ENCODE results near the gene MGA. TPM values are rescaled to one million over a fixed set of nuclear protein-coding genes. Genes with fewer than 3 reads are reported as not detected.

MGA gene
- total and polyA plus RNA-seq, 2 experiments from 2014 or later = 42.6 to 58.9 TPM

- Mint-ChIP-seq H3K4me1 (no peaks in the 10 kb centered on the region), H3K4me3 (no peak overlapping the region), H3K27me3 (ENCODE audit: insufficient read depth, low read depth, poor library complexity) (no peaks in the 10 kb centered on the region), H3K27ac (no peak overlapping the region), H3K9me3 (no peaks in the 10 kb centered on the region), H3K36me3 (ENCODE audit: low read depth) (no peaks in the 10 kb centered on the region; the same call in 2 of the 3 replicates)
- H3K36me3 ChIP-seq (ENCODE audit: insufficient read depth) = no peaks in the 10 kb centered on the region
- no peaks in the 10 kb centered on the region for H3K27me3 ChIP-seq (ENCODE audit: insufficient read depth)
- ATAC-seq (no peak), DNase-seq (ENCODE audit: low spot score) (no peak)
- no peaks in the 10 kb centered on the region for H3K9me2 ChIP-seq (ENCODE audit: insufficient read depth)
- no peak overlapping the region for H3K4me2 ChIP-seq
- H3K4me1 ChIP-seq (ENCODE audit: insufficient read depth) = no peaks in the 10 kb centered on the region
- H4K20me1 ChIP-seq (replicated peaks; ENCODE audit: insufficient read depth) = no peaks in the 10 kb centered on the region
- H2AFZ ChIP-seq = no peak overlapping the region
- TF ChIP-seq EZH2 (IDR thresholded peaks at IDR 0.05; ENCODE audit: low read depth, unreplicated experiment) = no peak
- H3K27ac ChIP-seq (ENCODE audit: low read depth) = no peak overlapping the region
- H3F3A ChIP-seq (replicated peaks; ENCODE audit: low read depth) = no peaks in the 10 kb centered on the region
- H3K79me2 ChIP-seq (replicated peaks; ENCODE audit: insufficient read depth) = no peaks in the 10 kb centered on the region
- H3K4me3 ChIP-seq = no peak overlapping the region
Measured at GRCh38 chr15:41817327-41817726, 157.1 kb downstream of the MGA start.

GRCh38 chr15:41817781-41818180, 157.6 kb downstream of the MGA start:
- DNase-seq (ENCODE audit: low spot score) (no peak), ATAC-seq (no peak)
- Histone ChIP-seq H4K20me1 (replicated peaks; ENCODE audit: insufficient read depth) (no peaks in the 10 kb centered on the region), H3K27ac (ENCODE audit: low read depth) (no peak overlapping the region), H3K27me3 (ENCODE audit: insufficient read depth) (no peaks in the 10 kb centered on the region), H3K9me2 (ENCODE audit: insufficient read depth) (no peaks in the 10 kb centered on the region), H3K4me3 (no peak overlapping the region), H2AFZ (no peak overlapping the region), H3K4me1 (ENCODE audit: insufficient read depth) (no peaks in the 10 kb centered on the region), H3K79me2 (replicated peaks; ENCODE audit: insufficient read depth) (no peaks in the 10 kb centered on the region), H3K36me3 (ENCODE audit: insufficient read depth) (no peaks in the 10 kb centered on the region), H3K4me2 (no peak overlapping the region), H3F3A (replicated peaks; ENCODE audit: low read depth) (no peaks in the 10 kb centered on the region)
- no peaks in the 10 kb centered on the region; the same call in 2 of the 3 replicates for H3K36me3 Mint-ChIP-seq (ENCODE audit: low read depth)
- no peak overlapping the region for H3K27ac Mint-ChIP-seq
- TF ChIP-seq EZH2phosphoT487 (IDR thresholded peaks at IDR 0.05; ENCODE audit: unreplicated experiment) (no peak), POLR2AphosphoS5 (IDR thresholded peaks at IDR 0.05; ENCODE audit: low read depth) (no peak), NANOG (IDR thresholded peaks at IDR 0.05; ENCODE audit: borderline replicate concordance) (no peak), CREB1 (CRISPR knock-in tag; IDR thresholded peaks at IDR 0.05; ENCODE audit: low read depth) (no peak), ETS1 (IDR thresholded peaks at IDR 0.05) (no peak), ZNF114 (CRISPR knock-in tag; IDR thresholded peaks at IDR 0.05) (no peak), JUNB (IDR thresholded peaks at IDR 0.05; ENCODE audit: unreplicated experiment) (no peak), EZH2 (IDR thresholded peaks at IDR 0.05; ENCODE audit: low read depth, unreplicated experiment) (no peak), ZNF331 (CRISPR knock-in tag; IDR thresholded peaks at IDR 0.05; ENCODE audit: low read depth) (no peak), STAT1 (IDR thresholded peaks at IDR 0.05; ENCODE audit: unreplicated experiment) (no peak)
- TF ChIP-seq, protein P1, sequence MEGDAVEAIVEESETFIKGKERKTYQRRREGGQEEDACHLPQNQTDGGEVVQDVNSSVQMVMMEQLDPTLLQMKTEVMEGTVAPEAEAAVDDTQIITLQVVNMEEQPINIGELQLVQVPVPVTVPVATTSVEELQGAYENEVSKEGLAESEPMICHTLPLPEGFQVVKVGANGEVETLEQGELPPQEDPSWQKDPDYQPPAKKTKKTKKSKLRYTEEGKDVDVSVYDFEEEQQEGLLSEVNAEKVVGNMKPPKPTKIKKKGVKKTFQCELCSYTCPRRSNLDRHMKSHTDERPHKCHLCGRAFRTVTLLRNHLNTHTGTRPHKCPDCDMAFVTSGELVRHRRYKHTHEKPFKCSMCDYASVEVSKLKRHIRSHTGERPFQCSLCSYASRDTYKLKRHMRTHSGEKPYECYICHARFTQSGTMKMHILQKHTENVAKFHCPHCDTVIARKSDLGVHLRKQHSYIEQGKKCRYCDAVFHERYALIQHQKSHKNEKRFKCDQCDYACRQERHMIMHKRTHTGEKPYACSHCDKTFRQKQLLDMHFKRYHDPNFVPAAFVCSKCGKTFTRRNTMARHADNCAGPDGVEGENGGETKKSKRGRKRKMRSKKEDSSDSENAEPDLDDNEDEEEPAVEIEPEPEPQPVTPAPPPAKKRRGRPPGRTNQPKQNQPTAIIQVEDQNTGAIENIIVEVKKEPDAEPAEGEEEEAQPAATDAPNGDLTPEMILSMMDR (conservative IDR thresholded peaks at IDR 0.05; ENCODE audit: low read depth in 2 of 2) = no peak
- TF ChIP-seq, protein P2, sequence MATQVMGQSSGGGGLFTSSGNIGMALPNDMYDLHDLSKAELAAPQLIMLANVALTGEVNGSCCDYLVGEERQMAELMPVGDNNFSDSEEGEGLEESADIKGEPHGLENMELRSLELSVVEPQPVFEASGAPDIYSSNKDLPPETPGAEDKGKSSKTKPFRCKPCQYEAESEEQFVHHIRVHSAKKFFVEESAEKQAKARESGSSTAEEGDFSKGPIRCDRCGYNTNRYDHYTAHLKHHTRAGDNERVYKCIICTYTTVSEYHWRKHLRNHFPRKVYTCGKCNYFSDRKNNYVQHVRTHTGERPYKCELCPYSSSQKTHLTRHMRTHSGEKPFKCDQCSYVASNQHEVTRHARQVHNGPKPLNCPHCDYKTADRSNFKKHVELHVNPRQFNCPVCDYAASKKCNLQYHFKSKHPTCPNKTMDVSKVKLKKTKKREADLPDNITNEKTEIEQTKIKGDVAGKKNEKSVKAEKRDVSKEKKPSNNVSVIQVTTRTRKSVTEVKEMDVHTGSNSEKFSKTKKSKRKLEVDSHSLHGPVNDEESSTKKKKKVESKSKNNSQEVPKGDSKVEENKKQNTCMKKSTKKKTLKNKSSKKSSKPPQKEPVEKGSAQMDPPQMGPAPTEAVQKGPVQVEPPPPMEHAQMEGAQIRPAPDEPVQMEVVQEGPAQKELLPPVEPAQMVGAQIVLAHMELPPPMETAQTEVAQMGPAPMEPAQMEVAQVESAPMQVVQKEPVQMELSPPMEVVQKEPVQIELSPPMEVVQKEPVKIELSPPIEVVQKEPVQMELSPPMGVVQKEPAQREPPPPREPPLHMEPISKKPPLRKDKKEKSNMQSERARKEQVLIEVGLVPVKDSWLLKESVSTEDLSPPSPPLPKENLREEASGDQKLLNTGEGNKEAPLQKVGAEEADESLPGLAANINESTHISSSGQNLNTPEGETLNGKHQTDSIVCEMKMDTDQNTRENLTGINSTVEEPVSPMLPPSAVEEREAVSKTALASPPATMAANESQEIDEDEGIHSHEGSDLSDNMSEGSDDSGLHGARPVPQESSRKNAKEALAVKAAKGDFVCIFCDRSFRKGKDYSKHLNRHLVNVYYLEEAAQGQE (IDR thresholded peaks at IDR 0.05; ENCODE audit: unreplicated experiment) = no peak
- no peaks in the 10 kb centered on the region for H3K9me3 Mint-ChIP-seq
- H3K4me1 Mint-ChIP-seq = no peaks in the 10 kb centered on the region
- peaks cover under 1% of the 10 kb centered on the region for H3K27me3 Mint-ChIP-seq (ENCODE audit: insufficient read depth, low read depth, poor library complexity)
- no peak overlapping the region for H3K4me3 Mint-ChIP-seq
